Muscle of leg (tissue), 11 donors: ENCODE measurements around the gene SH2B2. TPM values are rescaled to one million over a fixed set of nuclear protein-coding genes. Genes with fewer than 3 reads are reported as not detected.

Source experiments
- DNase-seq: peaks from one replicate; pipeline ENCODE4 v3.0.0; 2013
- H3K27ac ChIP-seq: one replicate; pipeline ENCODE4 v1.5.1; 2013; ENCODE audit warnings: mild to moderate bottlenecking, low read length, control low read depth
- H3K27me3 ChIP-seq: one replicate; pipeline ENCODE4 v1.6.1; 2013; ENCODE audit warnings: low read length; ENCODE audit not compliant: control insufficient read depth, insufficient read depth
- H3K36me3 ChIP-seq: one replicate; pipeline ENCODE4 v1.6.1; 2013; ENCODE audit warnings: low read length; ENCODE audit not compliant: control insufficient read depth, insufficient read depth
- H3K4me1 ChIP-seq: one replicate; pipeline ENCODE4 v1.6.1; 2013; ENCODE audit warnings: low read length; ENCODE audit not compliant: control insufficient read depth, insufficient read depth
- H3K4me3 ChIP-seq: one replicate; pipeline ENCODE4 v1.5.1; 2013; ENCODE audit warnings: low read length, control low read depth
- H3K9me3 ChIP-seq: replicated peaks from 2 replicates; pipeline ENCODE4 v1.6.1; 2013; ENCODE audit warnings: low read depth, low read length; ENCODE audit not compliant: control insufficient read depth
- WGBS: methylation state at CpG from one replicate; pipeline ENCODE4 v1.1.5; 2013; ENCODE audit warnings: missing lambda C conversion rate; ENCODE audit not compliant: insufficient coverage; 5-methylcytosine and 5-hydroxymethylcytosine counted together
- polyA plus RNA-seq, 8 donors: library from polyadenylated mRNA; unstranded; fragments of 120-200 nt; gene quantifications; one replicate each; pipeline versions ENCODE4 v1.2.1 to v1.2.3, GENCODE V29; 2013; ENCODE audit warnings: inconsistent platforms in 1 of 8, low replicate concordance in 1 of 8; ENCODE audit not compliant: insufficient read length in 8 of 8, insufficient read depth in 1 of 8
- total RNA-seq: library from RNA; stranded (reverse); fragments of 120-200 nt; gene quantifications from one replicate; pipeline ENCODE4 v1.2.4, GENCODE V29; 2013

The SH2B2 gene
- total and polyA plus RNA-seq, 9 donors, result 4.4 to 16.4 (median 13.0) TPM

- 80% methylated on average over 12 of the region's 19 CpGs for WGBS
- H3K4me1 ChIP-seq, result peaks cover 35% of the 10 kb centered on the region
- H3K4me3 ChIP-seq, result no peak overlapping the region
- H3K27me3 ChIP-seq, result no peaks in the 10 kb centered on the region
- peak; percentile 51 for DNase-seq
- peak overlapping the region; percentile 81 for H3K27ac ChIP-seq
- no peaks in the 10 kb centered on the region for H3K9me3 ChIP-seq
- peaks cover 6% of the 10 kb centered on the region for H3K36me3 ChIP-seq
These were observed 33.3 kb upstream of the SH2B2 start for GRCh38 chr7:102253066-102253972.

- peak; percentile 93 for DNase-seq
- WGBS, result 50% methylated on average over 12 of the region's 13 CpGs
These were observed 32.7 kb upstream of the SH2B2 start for GRCh38 chr7:102253973-102254370.

DNA sequence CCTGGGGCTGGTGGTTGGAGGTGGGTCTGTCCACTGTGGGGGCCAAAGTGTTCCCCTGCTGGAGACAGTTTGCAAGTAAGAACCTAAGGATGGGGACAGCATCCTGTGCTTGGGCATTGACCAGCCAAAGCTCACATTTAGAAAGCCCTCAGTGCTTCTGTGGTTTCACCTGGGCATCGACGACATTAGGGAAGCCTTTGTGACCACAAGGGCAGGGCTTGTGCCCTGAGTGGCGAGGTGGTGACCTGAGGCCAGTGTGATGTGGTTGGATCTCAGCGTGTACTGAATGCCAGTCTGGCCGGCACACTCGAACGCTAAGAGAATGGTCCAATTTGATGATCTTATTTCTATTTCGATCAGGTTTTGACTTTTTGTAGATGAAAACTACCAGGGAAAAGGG, 32.1 kb upstream of the SH2B2 start:
- no peaks in the 10 kb centered on the region for H3K9me3 ChIP-seq
- no peaks in the 10 kb centered on the region for H3K27me3 ChIP-seq
- WGBS, result 81% methylated on average over 8 of the region's 8 CpGs
- peak overlapping the region; percentile 91 for H3K27ac ChIP-seq
- peaks cover 4% of the 10 kb centered on the region for H3K36me3 ChIP-seq
- H3K4me3 ChIP-seq, result no peak overlapping the region
- peaks cover 35% of the 10 kb centered on the region for H3K4me1 ChIP-seq
- no peak for DNase-seq

More at GRCh38 chr7:102253973-102254370, 32.7 kb upstream of the SH2B2 start:
- Histone ChIP-seq H3K4me3 (no peak overlapping the region), H3K27me3 (no peaks in the 10 kb centered on the region), H3K27ac (peak overlapping the region; percentile 91), H3K36me3 (peaks cover 6% of the 10 kb centered on the region), H3K4me1 (peaks cover 35% of the 10 kb centered on the region), H3K9me3 (no peaks in the 10 kb centered on the region)

DNA sequence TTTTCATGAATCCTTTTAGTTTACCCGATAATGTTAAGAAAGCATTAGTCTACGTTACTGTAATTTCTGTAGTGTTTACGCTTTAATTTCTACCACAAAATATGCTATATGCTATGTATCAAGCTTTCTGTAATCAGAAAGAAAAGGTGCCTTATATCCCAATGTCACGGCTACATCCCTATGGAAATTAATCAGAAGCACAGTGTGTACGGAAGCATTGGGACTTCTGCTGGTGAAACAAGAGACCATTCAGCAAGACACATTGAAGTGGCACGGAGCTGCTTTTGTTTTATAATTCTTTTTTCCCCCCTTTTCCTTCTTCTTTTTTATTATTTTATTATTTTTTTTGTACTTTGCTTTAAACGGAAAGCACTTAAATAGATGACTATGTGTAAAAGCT, 31.2 kb upstream of the SH2B2 start:
- DNase-seq, result peak; percentile 25
- Histone ChIP-seq H3K4me1 (peaks cover 35% of the 10 kb centered on the region), H3K36me3 (peaks cover 2% of the 10 kb centered on the region), H3K27me3 (no peaks in the 10 kb centered on the region), H3K27ac (no peak overlapping the region), H3K9me3 (no peaks in the 10 kb centered on the region), H3K4me3 (no peak overlapping the region)
- WGBS, result 80% methylated on average over 2 of the region's 7 CpGs

- H3K4me3 ChIP-seq, result no peak overlapping the region
- H3K27ac ChIP-seq, result peak overlapping the region; percentile 13
- peaks cover 2% of the 10 kb centered on the region for H3K36me3 ChIP-seq
- DNase-seq, result no peak
- no peaks in the 10 kb centered on the region for H3K9me3 ChIP-seq
- no peaks in the 10 kb centered on the region for H3K27me3 ChIP-seq
- WGBS, result 60% methylated on average over 2 of the region's 15 CpGs
- peaks cover 37% of the 10 kb centered on the region for H3K4me1 ChIP-seq
These were observed 30.8 kb upstream of the SH2B2 start for GRCh38 chr7:102255916-102256315.

DNA sequence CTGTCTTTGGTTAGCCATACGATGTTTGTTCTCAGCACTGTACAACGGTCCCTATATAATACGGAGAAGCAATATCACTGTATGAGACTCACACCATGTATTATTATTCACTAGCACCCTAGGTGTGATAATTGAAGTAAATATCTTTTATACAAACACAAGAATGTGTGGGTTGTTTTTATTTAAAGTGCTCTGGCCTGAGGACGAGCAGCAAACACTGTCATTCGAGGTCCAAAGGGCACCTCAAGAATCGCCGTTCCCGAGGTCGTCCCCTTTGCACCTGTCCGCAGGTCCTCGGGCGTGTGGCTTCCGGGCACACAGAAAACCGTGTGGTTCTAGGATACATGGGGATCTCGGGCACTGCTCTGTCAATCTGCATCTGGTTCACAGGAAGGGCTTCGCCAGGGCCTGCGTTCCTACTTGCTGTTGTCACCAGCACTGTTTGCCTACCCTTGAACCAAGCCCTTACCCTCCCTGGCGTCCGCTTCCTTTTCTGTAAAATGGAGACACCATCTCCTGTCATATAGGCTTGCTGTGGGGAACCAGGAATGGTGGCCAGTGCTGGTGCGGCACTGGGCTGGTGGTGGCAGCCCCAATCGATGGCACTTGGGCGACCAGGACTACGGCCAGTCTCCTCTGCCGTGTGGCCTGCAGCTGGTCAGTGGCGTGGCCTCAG, 28.5 kb upstream of the SH2B2 start:
- Histone ChIP-seq H3K27ac (no peak overlapping the region), H3K4me1 (peaks cover 30% of the 10 kb centered on the region), H3K9me3 (no peaks in the 10 kb centered on the region), H3K27me3 (no peaks in the 10 kb centered on the region), H3K36me3 (peaks cover 2% of the 10 kb centered on the region), H3K4me3 (no peak overlapping the region)
- DNase-seq, result no peak
- WGBS, result 94% methylated on average over 18 of the region's 25 CpGs

DNA sequence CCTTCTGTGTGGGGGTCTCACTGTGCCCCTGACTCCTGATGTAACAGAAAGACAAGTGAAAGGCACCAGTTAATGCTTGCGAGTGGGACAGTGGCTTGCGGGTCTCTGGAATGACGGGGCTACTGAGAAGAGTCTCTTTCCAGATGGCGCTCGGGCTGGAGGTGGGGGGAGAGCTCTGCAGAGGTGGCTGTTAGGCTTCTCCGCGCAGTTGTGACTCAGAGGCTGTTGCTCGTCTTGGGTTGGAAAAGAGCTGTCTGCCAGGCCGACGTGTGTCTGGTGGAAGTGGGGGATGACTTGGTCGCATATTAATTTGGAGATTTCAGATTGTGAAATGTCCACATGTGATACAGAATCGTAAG, 27.9 kb upstream of the SH2B2 start:
- no peak for DNase-seq
- Histone ChIP-seq H3K36me3 (peaks cover 2% of the 10 kb centered on the region), H3K27me3 (no peaks in the 10 kb centered on the region), H3K4me1 (peaks cover 25% of the 10 kb centered on the region), H3K4me3 (no peak overlapping the region), H3K9me3 (no peaks in the 10 kb centered on the region), H3K27ac (no peak overlapping the region)
- WGBS, result 63% methylated on average over 5 of the region's 12 CpGs

DNA sequence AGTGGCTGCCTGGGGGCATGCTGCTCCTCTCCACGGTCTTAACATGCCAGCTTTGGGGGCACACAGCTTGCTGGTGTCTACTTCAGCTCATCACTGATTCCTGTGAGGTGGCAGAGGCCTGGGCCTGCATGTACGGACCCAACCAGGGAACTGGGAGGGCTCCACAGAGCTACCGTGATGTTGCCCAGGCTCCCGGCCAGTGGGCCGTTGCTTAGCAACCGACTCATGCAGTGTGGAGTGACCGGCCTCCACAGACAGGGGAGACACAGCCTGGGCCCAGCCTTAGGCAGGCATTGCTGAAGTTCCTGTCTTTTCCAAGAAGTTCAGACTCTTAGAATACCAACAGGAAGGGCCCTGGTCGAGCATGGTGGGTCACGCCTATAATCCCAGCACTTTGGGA, 25.8 kb upstream of the SH2B2 start:
- Histone ChIP-seq H3K36me3 (peaks cover 2% of the 10 kb centered on the region), H3K4me1 (peaks cover 12% of the 10 kb centered on the region), H3K27me3 (no peaks in the 10 kb centered on the region), H3K9me3 (no peaks in the 10 kb centered on the region), H3K4me3 (no peak overlapping the region), H3K27ac (no peak overlapping the region)
- 43% methylated on average over 7 of the region's 9 CpGs for WGBS
- DNase-seq, result peak; percentile 48

DNA sequence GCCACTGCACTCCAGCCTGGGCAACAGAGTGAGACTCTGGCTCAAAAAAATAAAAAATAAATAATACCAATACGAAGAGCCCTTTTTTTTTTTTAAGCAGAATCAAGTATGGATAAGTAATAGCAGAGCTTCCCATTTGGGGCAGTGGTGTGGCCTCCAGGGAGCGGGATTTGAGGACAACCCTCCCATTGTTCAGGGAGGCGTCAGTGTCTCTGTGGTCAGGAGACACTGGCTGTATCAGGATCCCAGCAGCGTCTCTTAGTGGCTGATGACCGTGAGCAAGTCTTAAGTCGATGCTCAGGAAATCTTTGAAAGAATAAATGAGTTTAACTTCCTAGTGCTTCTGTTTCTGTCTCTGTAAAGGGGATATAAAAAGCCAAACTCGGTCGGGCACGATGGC, 25.2 kb upstream of the SH2B2 start:
- no peak for DNase-seq
- Histone ChIP-seq H3K27ac (no peak overlapping the region), H3K4me1 (peaks cover 10% of the 10 kb centered on the region), H3K9me3 (no peaks in the 10 kb centered on the region), H3K4me3 (no peak overlapping the region), H3K27me3 (no peaks in the 10 kb centered on the region), H3K36me3 (peaks cover 2% of the 10 kb centered on the region)
- 83% methylated on average over 8 of the region's 9 CpGs for WGBS

DNA sequence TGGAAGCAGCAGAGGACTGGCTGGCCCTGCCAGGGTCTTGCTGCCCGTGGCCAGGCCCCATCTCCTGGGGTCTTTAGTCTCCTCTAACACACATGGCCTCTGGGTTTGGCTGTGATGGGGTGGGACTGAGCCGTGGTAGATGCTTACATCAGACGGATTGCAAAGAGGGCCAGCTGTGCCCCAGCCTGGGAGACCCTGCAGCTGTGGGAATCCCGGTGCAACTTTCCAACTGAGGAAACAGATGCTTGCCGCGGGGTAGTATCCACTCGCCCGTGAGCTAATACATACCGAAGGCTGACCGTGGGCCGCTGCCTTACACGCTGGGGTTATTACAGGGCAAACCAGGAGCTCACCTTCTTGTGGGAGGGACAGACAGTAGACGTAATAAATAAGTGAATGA, 24.1 kb upstream of the SH2B2 start:
- peak; percentile 28 for DNase-seq
- no peak overlapping the region for H3K4me3 ChIP-seq
- 73% methylated on average over 12 of the region's 13 CpGs for WGBS
- H3K4me1 ChIP-seq, result peaks cover 10% of the 10 kb centered on the region
- no peaks in the 10 kb centered on the region for H3K9me3 ChIP-seq
- no peak overlapping the region for H3K27ac ChIP-seq
- no peaks in the 10 kb centered on the region for H3K27me3 ChIP-seq
- peaks cover under 1% of the 10 kb centered on the region for H3K36me3 ChIP-seq
